G401 (cell line): Measurements from ENCODE around the gene TBC1D9. TPM values are rescaled to one million over a fixed set of nuclear protein-coding genes. Genes with fewer than 3 reads are reported as not detected.

Experiments
- DNase-seq: peaks from one replicate; pipeline ENCODE4 v3.0.0-alpha.2; 2015; ENCODE audit warnings: low spot score
- in situ Hi-C: cut with HindIII; loops from 2 replicates; pipeline ENCODE4 v1.10.0; 2016; ENCODE audit warnings: low sequenced_read_pairs, mixed read lengths
- total RNA-seq: library from RNA; depleted of rRNA; stranded (reverse); fragments of >200 nt; shearing (Covaris generic); gene quantifications from 2 replicates; pipeline ENCODE4 v1.2.3, GENCODE V29; 2014

TBC1D9 gene
- total RNA-seq, 1 experiment from 2014 or later = 9.4 TPM

DNA sequence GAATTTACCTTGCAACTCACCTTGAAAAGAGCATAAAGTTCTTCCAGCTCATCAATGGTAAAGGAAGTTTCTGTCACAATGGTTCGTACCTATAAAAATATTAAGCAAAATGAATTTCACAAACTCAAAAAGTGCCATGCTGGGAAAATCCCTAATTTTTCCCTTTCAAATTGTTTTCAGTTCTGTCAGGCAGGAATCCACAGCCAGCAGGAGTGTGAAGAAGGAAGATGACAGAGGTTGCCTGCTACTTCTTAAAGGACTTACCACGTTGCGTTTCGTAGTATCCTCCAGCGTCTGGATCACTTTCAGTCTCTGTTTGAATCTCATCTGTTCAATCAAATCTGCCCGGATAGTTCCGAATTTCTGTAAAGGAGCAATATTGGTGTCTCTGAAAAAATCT, 117.1 kb downstream of the TBC1D9 start:
- in situ Hi-C loops = no loop called here
- peak; percentile 33 for DNase-seq

DNA sequence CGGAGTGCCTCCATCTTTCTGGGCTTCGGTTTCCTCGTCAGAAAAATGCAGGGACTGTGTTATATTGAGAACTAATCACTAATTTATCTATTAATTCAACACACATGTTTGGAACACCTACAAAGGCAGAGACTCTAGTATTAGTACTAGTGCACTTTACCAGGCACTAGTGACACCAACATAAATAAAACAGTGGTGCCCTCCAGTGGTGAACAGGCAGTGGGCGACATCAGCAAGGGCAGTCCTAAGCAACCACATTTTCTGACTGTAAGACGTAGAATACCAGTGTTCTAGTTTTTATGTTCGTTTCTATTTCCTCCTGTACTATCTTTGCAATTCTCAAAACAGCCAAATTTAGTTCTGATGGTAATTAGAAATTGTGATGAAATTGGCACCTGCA, 118.3 kb downstream of the TBC1D9 start:
- peak; percentile 41 for DNase-seq
- in situ Hi-C loops = no loop called here

DNA sequence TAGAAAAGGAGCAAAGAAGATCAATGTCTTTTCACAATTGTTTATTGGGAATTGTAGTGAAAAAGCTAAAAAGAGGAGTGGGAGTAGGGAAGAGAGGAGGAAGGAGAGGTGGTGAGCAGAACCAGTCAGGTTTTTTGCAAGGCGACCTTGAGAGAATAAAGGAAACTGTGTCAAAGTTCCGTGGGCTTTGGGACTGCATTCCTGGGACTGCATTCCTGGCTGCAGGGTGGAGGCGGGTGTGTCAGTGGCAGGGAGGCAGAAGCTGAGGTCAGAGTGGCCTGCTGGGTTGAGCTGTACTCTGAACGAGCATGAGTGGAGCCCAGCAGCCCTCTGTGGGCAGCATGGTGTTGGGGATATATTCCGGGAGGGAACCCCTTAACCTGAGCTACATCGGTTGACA, 120.6 kb downstream of the TBC1D9 start:
- no peak for DNase-seq
- in situ Hi-C loops = no loop called here

DNA sequence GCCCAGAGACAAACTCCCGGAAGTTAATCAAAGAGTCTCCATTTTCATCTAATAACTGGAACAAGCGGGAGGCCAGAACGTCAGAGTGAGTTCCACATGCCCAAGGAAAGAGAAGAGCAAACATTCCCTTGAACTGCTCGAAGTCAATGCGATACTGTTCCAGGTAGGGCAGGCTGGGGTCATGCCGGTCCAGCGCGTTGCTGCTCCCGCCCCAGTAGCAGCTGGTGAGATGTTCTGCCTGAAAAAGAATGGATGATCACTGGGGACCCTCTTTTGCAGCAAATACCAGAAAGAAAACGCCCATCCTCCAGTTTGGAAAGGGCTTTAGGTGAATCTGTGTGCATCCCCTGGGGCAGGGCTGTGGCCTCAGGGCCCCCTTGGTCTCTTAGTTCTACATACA, 122.2 kb downstream of the TBC1D9 start:
- no peak for DNase-seq
- in situ Hi-C loops = loop anchor here (5.0 kb wide), 1 partner anchor 37 kb away; no protein-coding TSS in a partner anchor

DNA sequence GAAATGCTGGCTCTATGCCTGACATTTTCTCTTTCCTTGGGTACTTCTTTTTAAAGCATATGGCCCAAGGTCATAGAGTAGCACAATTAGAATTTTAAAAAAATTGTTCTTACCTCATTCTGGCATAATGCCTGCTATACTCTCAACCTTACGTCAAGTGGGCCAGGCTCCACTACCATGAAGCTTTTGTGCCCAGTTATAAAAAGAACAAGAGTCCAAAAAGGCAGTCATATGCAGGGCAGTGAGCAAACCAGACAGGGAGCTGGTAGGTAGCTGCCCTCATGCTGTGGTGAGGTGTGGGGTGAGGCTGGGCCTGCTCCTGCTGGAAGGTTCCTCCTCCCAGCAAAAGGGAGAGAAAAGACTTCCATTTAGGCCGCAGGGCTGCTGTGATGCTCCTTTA, 123.1 kb downstream of the TBC1D9 start:
- in situ Hi-C loops = loop anchor here (5.0 kb wide), 1 partner anchor 36 kb away; no protein-coding TSS in a partner anchor
- DNase-seq = no peak

DNA sequence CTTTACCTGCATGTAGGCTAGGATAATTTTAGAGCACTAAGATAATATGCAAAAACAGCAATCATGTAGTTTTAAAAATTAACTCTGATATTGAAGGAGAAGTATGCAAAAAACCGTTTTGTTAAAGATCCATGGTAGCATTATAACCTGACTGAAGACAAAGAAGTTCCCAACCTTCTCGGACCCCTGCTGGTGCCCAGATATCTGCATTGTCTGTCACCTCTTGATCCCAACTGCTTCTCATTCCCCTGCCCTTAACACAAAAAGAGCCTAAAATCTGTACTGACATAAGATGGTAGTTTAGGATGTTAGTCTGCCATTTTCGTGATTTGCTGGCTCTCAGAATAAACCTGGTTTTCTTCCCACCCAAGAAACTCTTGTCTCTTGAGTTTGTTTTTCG, 125.9 kb downstream of the TBC1D9 start:
- in situ Hi-C loops = loop anchor here (5.0 kb wide), 1 partner anchor 33 kb away; no protein-coding TSS in a partner anchor
- no peak for DNase-seq

DNA sequence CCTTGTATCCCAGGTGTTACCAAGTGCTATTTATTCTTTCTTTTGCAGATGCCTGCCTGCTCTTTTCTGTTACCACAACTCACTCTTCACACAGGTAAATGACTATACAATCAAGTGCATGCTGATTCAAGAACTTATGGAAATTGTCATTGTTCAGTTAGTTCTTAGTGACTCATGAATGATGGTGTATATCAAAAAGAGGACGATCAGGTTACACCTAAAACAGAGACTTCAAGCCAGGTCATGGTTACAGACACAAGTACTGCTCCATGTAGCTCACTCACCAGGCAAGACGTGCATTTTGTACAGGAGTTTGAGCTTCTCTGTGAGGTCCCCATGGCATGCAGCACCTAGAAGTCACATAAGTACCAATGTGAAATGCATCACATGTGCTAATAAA, 128.2 kb downstream of the TBC1D9 start:
- no peak for DNase-seq
- in situ Hi-C loops = no loop called here

DNA sequence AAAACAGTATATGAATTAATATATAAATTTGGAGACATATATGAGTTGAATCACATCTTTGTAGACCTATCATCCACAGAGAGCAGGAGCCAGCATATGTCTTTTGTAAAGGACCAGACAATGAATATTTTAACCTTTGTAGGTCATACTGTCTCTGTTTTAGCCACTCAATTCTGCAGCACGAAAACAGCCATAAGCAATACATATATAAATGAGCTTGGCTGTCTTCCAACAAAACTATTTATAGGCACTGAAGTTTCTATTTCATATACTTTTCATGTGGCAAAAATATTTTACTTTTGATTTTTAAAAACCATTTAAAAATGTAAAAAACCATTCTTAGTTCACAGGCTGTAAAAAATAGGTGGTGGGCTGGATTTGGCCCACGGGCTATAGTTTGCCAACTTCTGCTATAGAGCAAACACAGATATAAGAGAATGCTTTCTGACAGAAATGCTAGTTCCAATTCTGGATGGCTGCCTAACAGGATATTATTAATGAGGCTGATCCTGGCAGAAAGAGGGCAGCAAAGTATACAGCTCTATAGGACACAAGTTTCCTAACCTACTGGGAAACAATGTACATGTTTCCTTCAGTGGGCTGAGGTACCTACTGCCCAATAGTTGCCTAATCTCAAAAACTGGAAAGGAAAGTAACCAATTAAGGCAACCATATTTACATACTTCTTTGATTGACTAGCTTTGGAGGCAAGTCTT, 129.4 kb downstream of the TBC1D9 start:
- no peak for DNase-seq
- in situ Hi-C loops = no loop called here

DNA sequence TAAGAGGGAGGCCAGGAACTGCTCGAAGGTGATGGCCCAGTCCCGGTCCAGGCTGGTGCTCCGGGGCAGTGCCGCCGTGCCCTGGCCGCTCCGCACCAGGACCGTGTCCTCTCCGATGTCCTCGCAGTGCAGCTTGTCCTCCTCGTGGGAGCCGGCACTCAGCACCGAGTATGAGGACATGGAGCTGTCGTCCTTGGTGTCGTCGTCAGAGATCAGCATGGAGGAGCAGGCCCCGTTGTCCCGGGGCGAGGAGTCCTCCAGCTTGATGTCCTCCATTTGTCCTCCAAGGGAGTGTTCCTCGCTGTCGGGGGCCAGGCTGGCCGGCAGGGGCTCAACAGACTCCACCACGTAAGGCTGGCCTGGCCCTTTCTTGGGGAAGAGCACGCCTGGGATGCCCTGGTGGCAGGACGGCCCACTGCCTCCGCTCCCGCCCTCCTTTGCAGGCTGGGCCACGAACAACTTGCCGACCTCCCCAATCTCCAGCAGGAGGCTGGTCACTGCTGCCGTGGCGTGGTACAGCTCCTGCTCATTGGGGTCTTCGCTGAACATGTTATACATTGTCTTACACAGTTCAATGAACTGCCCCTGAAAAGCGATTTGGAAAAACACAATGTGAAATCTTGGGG, 133.7 kb downstream of the TBC1D9 start:
- in situ Hi-C loops = no loop called here
- DNase-seq = no peak

DNA sequence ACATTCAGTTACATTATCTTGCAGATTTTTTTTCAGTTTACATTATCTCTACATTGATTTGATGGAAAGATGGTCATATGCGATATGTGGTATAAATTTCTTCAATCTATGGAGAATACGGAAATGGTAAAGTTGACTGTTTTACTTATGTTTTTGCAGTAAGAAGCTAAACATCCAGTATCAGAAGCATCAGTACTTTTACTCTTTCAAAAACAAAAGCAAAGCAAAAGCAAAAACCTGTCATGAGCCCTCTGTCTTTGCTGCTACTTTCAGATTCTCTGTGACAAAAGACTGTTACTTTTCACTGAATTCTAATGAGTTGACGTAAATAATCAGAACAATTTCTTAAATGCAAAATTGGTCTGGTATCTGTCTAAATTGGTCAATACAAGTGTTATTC, 135.0 kb downstream of the TBC1D9 start:
- DNase-seq = no peak
- in situ Hi-C loops = no loop called here

DNA sequence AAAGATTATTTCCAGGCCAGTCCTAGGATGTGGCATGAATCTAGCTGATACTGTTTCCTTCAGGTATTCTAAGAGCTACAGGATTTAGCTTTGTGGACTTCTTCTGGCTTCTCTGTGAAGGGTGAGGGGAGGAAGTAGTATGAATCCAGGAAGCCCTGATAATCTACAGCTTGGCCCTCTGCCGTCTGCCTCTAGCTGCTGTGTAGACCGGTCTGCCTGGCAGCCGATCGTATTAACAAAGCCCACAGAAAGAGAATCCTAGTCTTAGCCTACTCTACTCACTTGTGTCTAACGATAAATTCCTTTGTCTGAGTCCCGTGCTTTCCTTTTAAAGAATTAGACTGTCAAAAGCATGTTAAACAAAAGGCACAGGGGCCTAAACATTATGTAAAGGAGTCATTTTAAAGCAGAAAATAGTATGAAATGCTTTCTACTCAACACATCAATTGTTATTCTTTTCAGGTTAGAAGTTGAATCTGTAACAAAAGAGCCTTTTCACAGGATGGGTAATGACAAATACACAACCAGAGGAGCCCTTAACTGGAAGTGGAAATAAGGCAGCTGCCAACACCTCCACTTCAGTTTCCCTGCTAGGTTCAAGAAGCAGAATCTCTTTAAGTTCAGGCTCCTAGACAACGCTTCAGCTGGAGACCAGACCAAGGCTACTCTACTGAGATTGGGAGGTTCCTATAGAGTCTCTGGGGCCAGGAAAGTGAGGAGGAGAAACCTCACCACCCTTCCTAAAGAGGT, 138.5 kb downstream of the TBC1D9 start:
- in situ Hi-C loops = no loop called here
- DNase-seq = peak; percentile 8

DNA sequence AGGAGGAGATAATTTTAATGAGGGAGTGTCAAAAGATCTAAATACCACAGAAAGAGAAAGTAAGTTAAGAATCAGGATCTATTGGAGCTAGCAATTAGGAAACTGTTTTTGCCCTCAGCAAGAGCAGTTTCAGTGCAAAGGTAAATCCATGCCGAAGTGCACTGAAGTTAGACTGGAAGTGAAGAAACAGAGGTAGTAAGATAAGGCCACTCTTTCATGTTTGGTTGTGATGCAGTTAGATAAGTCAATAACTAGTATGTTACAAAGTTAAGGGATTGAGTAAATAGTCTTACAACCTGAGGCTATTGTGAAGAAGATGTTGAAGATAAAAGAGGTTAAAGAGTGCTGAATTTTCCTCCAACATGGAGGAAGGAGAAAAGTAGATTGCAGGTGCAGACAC, 140.7 kb downstream of the TBC1D9 start:
- no peak for DNase-seq
- in situ Hi-C loops = no loop called here

DNA sequence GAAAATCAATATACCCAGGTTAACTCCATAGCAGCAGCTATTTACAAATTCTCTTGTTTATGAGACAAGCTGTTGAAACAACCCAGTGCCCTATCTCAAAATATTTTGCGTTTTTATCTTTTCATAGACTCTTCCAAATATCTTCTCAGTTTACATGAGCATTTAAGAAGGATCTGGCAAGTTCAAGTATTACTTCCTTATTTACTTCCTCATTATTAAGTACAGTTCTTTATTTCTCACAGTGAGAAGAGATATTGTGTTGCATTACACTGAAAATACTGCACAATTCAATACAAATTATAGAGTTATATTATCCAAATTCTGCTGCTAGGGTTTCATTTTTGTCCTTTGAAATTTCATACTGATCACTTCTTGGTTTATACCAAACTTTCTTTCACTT, 143.8 kb downstream of the TBC1D9 start:
- in situ Hi-C loops = no loop called here

DNA sequence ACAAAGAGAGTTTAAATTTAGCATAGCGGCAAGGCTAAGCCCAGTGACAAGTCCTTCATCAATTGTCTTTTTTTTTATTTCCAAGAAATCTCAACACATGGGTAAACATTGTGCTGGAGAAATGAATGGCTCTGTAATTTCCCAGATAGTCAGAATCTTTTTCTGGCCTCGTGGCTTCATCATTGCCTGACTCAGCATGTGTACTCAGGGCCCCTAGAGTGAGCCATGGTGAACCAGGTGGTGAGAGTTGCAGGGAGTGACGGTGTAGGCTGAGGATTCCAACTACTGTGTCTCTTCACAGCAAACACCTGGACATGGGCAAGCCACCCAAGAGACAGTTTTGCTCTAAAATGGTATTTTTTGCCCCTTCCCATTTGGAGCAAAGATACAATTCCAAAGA, 144.3 kb downstream of the TBC1D9 start:
- DNase-seq = no peak
- in situ Hi-C loops = no loop called here

More for the DNA sequence above, 143.8 kb downstream of the TBC1D9 start:
- no peak for DNase-seq

DNA sequence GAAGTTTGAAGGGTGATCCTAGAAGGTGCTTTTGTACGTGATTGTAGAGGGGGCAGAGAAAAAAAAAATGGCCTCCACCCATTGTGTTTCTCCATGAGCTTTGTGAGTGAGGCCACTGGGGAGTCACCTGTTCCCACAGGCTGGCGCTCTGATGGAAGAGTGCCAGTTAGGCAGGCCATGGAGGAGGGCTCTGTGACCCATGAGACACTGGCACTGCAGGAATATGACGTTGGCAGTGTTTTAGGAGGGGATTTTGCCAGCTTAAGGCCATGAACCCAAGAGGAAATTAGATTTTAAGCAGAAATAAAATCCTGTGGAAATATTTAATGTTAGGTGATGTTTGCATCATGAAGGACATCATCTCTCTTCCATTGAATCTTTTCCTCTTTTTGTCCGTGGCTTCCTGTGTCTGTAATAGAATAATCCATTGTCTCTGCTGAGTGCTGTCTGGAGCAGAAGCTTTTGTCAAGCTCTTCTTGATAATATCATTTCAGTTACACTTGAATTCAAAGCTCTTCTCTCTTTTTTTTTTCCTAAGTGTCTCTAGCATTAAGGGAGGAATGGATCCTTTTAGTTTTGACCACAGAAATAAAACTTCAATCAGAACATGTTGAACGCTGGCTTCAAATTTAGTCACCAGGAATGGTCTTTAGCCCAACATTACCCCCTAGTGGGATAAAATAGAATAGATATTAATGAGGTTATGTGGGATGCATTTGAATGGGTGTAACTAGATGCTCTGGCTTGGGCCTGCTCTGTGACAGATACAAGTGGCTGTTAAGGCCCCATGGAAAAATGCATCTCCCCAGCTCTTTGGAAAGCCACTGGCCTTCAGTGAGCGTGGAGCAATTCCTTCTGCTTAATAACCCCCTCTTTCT, 146.4 kb downstream of the TBC1D9 start:
- peak; percentile 30 for DNase-seq
- in situ Hi-C loops = no loop called here

DNA sequence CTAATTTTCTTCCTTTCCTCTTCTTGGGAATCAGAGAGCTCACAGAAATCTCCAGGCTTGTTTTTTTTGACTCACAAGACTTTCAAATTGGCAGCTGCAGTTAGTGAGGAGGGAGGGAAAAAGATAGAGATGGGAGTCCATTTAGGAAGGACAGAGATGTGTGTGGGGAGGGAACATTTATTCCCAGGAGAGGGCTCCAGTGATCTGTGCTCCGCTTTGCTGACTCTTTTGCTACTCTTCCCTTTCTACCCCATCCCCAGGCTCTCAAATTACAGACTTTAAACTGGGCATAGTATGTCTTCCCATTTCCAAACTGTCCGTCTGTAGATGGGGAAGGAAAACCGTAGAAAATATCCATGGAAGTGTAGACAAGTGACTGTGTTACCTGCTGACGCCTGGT, 148.3 kb downstream of the TBC1D9 start:
- in situ Hi-C loops = no loop called here
- DNase-seq = no peak

DNA sequence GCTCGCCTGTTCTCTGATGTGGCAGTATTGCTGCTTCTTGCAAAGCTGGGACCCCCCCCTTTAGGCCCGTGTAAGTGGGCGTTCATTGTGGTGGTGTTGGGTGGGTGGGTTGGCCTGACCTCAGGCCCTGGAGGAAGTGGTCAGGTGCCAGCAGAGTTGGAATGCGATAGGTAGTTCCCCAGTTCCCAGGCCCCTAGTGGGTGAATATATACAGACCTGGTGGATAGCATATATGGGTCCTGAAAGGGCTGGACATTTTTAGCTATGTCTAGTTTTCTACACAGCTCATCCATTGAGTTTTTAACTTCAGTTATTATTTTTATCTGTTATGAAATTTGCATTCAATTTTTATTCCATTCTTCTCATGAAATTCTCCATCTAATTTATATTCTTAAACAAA, 151.6 kb downstream of the TBC1D9 start:
- in situ Hi-C loops = no loop called here
- no peak for DNase-seq

DNA sequence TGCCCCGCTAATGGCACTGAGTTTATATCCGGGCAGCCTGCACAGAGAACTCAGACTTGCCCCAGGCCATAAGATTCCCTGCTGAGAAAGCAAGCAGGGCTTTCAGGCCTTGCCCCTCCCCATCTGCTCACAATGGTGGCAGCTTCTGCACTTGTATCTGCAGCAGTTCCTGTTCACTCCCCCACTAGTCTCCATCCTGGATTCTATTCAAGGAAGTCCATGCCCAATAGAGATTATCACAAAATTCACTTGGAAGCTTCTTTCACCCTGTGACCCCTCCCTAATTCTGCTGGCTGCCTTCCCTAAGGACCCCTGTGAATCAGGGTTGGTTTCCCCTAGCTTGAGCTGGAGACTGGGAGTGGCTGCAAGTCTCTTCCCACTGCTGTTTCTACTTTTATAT, 152.9 kb downstream of the TBC1D9 start:
- DNase-seq = no peak
- in situ Hi-C loops = no loop called here

DNA sequence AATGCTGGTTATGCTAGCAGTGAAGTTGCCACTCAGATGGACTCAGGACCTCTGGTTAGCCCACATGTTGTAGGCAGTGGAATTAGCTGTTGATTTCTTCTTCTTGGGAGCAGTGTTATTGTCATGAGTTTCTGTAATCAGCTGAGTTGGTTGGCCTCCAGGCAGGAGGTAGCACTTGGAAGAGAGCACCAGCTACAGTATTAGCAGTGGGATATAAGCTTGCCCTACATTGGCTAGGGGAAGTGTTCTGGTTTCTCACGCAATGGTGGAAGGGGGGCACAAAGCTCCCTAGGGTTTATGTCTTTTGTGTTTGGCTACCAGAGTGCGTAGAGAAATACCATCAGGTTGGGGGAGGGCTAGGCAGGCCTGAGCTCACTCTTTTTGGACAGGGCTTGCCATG, 153.5 kb downstream of the TBC1D9 start:
- in situ Hi-C loops = no loop called here
- DNase-seq = no peak
